ENCODE data around the gene NRN1.

The NRN1 gene

GRCh38 chr6:5967594-5967993 lies 39.1 kb downstream of the NRN1 start:
- Histone ChIP-seq H3K36me3 (ENCODE audit: insufficient read depth, low read depth, low read length) (no peaks in the 10 kb centered on the region), H3K27ac (ENCODE audit: low read length) (no peak overlapping the region), H3K4me3 (ENCODE audit: low read length) (no peak overlapping the region), H3K4me1 (ENCODE audit: insufficient read depth, low read length) (peaks cover 5% of the 10 kb centered on the region; the same call in 1 of the 2 replicates), H3K27me3 (ENCODE audit: insufficient read depth, low read length) (no peaks in the 10 kb centered on the region), H3K9ac (ENCODE audit: low read depth, low read length) (no peak overlapping the region), H3K9me3 (ENCODE audit: insufficient read depth, low read depth, low read length) (no peaks in the 10 kb centered on the region)

GRCh38 chr6:5962794-5963193 lies 43.9 kb downstream of the NRN1 start:
- no peaks in the 10 kb centered on the region for H3K36me3 ChIP-seq (ENCODE audit: insufficient read depth, low read depth, low read length)
- no peak overlapping the region for H3K27ac ChIP-seq (ENCODE audit: low read length)
- no peak overlapping the region for H3K9ac ChIP-seq (ENCODE audit: low read depth, low read length)
- no peaks in the 10 kb centered on the region for H3K9me3 ChIP-seq (ENCODE audit: insufficient read depth, low read depth, low read length)
- H3K4me3 ChIP-seq (ENCODE audit: low read length): no peak overlapping the region
- H3K27me3 ChIP-seq (ENCODE audit: insufficient read depth, low read length): no peaks in the 10 kb centered on the region
- no peaks in the 10 kb centered on the region for H3K4me1 ChIP-seq (ENCODE audit: insufficient read depth, low read length)

- Histone ChIP-seq H3K36me3 (ENCODE audit: insufficient read depth, low read depth, low read length) (no peaks in the 10 kb centered on the region), H3K27ac (ENCODE audit: low read length) (no peak overlapping the region), H3K4me3 (ENCODE audit: low read length) (no peak overlapping the region), H3K4me1 (ENCODE audit: insufficient read depth, low read length) (no peaks in the 10 kb centered on the region), H3K9me3 (ENCODE audit: insufficient read depth, low read depth, low read length) (no peaks in the 10 kb centered on the region), H3K27me3 (ENCODE audit: insufficient read depth, low read length) (no peaks in the 10 kb centered on the region), H3K9ac (ENCODE audit: low read depth, low read length) (no peak overlapping the region)
These were observed 44.9 kb downstream of the NRN1 start for GRCh38 chr6:5961836-5962235.

- no peaks in the 10 kb centered on the region for H3K4me1 ChIP-seq (ENCODE audit: insufficient read depth, low read length)
- H3K9me3 ChIP-seq (ENCODE audit: insufficient read depth, low read depth, low read length): no peaks in the 10 kb centered on the region
- no peak overlapping the region for H3K27ac ChIP-seq (ENCODE audit: low read length)
- no peak overlapping the region for H3K9ac ChIP-seq (ENCODE audit: low read depth, low read length)
- no peak overlapping the region for H3K4me3 ChIP-seq (ENCODE audit: low read length)
- H3K36me3 ChIP-seq (ENCODE audit: insufficient read depth, low read depth, low read length): no peaks in the 10 kb centered on the region
- no peaks in the 10 kb centered on the region for H3K27me3 ChIP-seq (ENCODE audit: insufficient read depth, low read length)
These were observed 46.3 kb downstream of the NRN1 start for GRCh38 chr6:5960456-5960855.

GRCh38 chr6:5958921-5959320 lies 47.8 kb downstream of the NRN1 start:
- Histone ChIP-seq H3K27ac (ENCODE audit: low read length) (no peak overlapping the region), H3K4me1 (ENCODE audit: insufficient read depth, low read length) (no peaks in the 10 kb centered on the region), H3K9me3 (ENCODE audit: insufficient read depth, low read depth, low read length) (no peaks in the 10 kb centered on the region), H3K4me3 (ENCODE audit: low read length) (no peak overlapping the region), H3K27me3 (ENCODE audit: insufficient read depth, low read length) (no peaks in the 10 kb centered on the region), H3K9ac (ENCODE audit: low read depth, low read length) (no peak overlapping the region), H3K36me3 (ENCODE audit: insufficient read depth, low read depth, low read length) (no peaks in the 10 kb centered on the region)

- H3K9me3 ChIP-seq (ENCODE audit: insufficient read depth, low read depth, low read length): no peaks in the 10 kb centered on the region
- no peak overlapping the region for H3K4me3 ChIP-seq (ENCODE audit: low read length)
- no peaks in the 10 kb centered on the region for H3K36me3 ChIP-seq (ENCODE audit: insufficient read depth, low read depth, low read length)
- H3K27ac ChIP-seq (ENCODE audit: low read length): no peak overlapping the region
- no peaks in the 10 kb centered on the region for H3K27me3 ChIP-seq (ENCODE audit: insufficient read depth, low read length)
- no peaks in the 10 kb centered on the region for H3K4me1 ChIP-seq (ENCODE audit: insufficient read depth, low read length)
- no peak overlapping the region for H3K9ac ChIP-seq (ENCODE audit: low read depth, low read length)
These were observed 49.8 kb downstream of the NRN1 start for GRCh38 chr6:5956939-5957338.

GRCh38 chr6:5950361-5950785 lies 56.4 kb downstream of the NRN1 start:
- no peak overlapping the region for H3K4me3 ChIP-seq (ENCODE audit: low read length)
- no peaks in the 10 kb centered on the region for H3K4me1 ChIP-seq (ENCODE audit: insufficient read depth, low read length)
- H3K27me3 ChIP-seq (ENCODE audit: insufficient read depth, low read length): no peaks in the 10 kb centered on the region
- H3K27ac ChIP-seq (ENCODE audit: low read length): no peak overlapping the region
- no peak overlapping the region for H3K9ac ChIP-seq (ENCODE audit: low read depth, low read length)
- no peaks in the 10 kb centered on the region for H3K36me3 ChIP-seq (ENCODE audit: insufficient read depth, low read depth, low read length)
- no peaks in the 10 kb centered on the region for H3K9me3 ChIP-seq (ENCODE audit: insufficient read depth, low read depth, low read length)
